ENCODE results near the gene EXD3.

- TF ChIP-seq BRF1 (IDR thresholded peaks at IDR 0.05; ENCODE audit: borderline replicate concordance, extremely low read depth, insufficient read length) (no peak), ZZZ3 (IDR thresholded peaks at IDR 0.05) (no peak)
Observed at GRCh38 chr9:137311986-137312851, 110.7 kb downstream of the EXD3 start.
